GM18505 (cell line): ENCODE results near the gene SLC19A3.
"Not testable (repeated sequence)": the region's sequence is repeated elsewhere in the genome, so short reads cannot be mapped to it uniquely, and the experiment has no call there.

Experiments used
- ATAC-seq: cut with Tn5 transposase; IDR thresholded peaks from one replicate; pipeline ENCODE4 v1.9.1; 2021; ENCODE audit not compliant: unreplicated experiment
- POLR2A ChIP-seq: IDR thresholded peaks from 4 replicates; pipeline ENCODE4 v1.6.1; 2011; ENCODE audit warnings: borderline replicate concordance; ENCODE audit not compliant: insufficient read depth, insufficient read length; ENCODE audit errors: extremely low read depth

Gene SLC19A3

GRCh38 chr2:227717687-227718567, at the start of gene SLC19A3:
TSS of gene SLC19A3 (minus strand) at chr2:227718028. CDS start at chr2:227702318, 15,710 bp downstream.
- no peak for TF ChIP-seq POLR2A

DNA sequence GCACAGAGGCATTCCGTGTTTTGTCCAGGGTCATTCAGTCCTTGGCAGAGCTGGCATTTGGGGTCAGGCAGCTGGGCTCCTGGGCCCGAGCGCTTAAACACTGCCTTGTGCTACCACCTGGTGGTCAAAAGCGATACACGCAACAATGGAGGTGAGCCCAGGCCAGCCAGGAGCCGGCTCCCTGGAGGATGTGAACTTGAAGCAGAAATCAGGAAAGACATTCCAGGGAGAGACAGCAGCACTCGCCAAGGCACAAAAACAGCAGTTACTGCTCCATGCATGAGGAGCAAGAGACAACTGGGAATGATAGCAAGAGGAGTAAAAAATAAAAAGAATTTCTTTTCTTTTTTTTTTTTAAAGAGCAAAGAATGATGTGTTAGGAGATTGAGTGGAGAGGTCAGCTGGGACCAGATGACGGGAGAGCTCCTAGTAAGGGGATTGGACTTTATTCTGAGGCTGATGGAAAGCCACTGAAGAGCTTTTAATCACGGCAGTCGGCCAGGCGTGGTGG, 48.6 kb upstream of the SLC19A3 start:
- ATAC-seq = peak; percentile 99

More at GRCh38 chr2:227717687-227718567, at the start of gene SLC19A3:
- no peak for ATAC-seq

DNA sequence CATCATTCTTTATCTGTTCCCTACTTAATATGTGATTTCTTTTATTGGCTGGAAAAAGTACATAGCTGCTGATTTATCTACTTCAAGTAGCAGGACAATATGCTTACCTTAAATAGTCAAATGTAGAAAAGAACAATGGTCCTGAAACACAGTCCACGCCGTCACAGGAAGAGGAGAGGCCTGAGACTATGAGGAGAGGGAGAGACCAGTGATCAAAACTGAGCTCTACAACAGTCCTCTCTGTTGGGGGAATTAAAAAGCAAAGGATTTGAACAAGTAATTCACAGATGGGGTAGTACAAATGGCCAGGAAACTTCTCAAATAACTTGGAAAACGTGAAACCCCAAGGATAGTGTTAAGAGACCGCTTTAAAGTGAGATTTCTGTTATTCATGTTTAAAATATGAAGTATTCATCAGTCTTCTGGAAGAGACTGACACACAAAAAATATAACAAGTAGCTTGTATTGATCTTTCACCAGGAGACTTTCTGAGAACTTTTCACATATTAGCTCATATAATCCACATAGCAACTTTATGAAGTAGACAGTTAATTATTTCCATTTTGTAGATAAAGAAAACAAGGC, 48.1 kb upstream of the SLC19A3 start:
- no peak for TF ChIP-seq POLR2A
- ATAC-seq = peak; percentile 11

More for the DNA sequence above, 48.6 kb upstream of the SLC19A3 start:
- TF ChIP-seq POLR2A = no peak

DNA sequence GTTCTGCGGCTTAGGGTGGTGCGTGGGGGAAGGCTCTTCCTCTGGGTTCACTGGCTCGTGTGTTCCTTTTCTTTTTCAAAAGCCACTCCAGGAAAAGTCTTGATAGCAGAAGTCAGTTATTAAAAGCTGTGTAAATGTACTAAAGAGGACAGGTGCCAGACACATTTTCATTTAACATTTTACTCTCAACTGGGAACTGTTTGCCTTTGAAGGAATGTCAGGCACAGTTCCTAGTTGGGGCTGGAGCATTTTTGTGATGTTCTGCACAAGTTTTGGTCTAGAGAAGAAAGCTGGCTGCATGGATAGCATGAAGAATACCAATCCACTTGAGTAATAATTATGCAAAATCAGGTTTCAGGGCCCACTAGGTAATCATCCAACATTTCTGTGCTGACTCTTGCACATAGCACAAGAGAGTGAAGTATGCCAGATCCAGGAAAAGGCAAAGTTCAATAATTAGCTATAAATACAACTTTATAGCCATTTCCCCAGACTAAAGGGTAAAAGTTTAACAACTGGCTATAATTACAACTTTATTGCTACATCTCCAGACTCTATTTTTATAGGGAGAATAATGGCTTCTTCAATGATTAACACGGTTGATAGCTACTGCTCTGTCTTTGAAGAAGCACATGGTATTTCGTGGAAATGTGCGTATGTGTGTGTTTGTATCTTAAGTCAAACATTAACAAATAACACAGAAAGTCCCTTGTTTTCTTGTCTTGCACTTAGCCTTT, 44.1 kb upstream of the SLC19A3 start:
- no peak for TF ChIP-seq POLR2A
- no peak for ATAC-seq

DNA sequence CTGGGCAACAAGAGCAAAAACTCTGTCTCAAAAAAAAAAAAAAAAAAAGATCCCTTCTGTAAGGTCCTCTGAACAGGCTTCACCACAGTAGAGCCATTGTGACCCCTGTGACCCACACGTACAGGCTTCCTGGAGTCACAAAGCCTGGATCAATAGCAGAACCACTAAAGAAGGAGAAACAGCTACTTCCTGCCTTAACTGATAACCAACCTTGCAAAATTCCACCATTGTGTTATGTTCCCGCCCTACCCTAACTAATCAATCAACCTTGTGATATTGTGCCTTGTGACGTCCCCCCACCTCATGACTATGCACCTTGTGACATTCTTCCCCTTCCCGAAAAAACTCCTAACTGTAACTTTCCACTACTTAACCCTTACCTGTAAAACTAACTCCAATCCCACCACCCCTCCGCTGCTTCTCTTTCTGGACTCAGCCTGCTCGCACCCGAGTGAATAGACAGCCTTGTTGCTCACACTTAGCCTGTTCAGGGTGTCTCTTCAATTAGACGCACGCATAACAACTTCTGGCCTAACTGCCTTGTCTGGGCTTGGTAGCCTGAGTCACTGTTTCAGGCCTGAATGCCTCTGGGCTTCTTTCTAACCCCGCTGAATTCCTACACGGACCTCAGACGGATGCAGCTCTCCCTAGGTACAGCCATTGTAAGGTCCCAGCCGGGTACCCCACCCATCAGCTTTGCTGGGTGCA, 41.7 kb upstream of the SLC19A3 start:
- ATAC-seq = no peak
- TF ChIP-seq POLR2A = no peak

DNA sequence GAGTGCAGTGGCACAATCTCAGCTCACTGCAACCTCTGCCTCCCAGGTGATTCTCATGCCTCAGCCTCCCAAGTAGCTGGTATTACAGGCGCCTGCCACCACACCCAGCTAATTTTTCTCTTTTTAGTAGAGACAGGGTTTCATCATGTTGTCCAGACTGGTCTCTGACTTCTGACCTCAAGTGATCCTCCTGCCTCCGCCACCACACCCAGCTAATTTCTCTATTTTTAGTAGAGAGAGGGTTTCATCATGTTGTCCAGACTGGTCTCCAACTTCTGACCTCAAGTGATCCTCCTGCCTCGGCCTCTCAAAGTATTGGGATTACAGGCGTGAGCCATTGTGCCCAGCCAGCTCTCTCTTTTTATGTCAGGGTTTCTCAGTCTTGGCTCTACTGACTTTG, 38.4 kb upstream of the SLC19A3 start:
- not testable (repeated sequence) for ATAC-seq

- TF ChIP-seq POLR2A = no peak
- no peak for ATAC-seq
These were observed 30.3 kb upstream of the SLC19A3 start for GRCh38 chr2:227748079-227748478.

GRCh38 chr2:227745594-227745993, 27.8 kb upstream of the SLC19A3 start, which contains the start of gene SCYGR8:
TSS of gene SCYGR8 (plus strand) at chr2:227745894. CDS start at chr2:227745894, 0 bp downstream.
- ATAC-seq = no peak
- TF ChIP-seq POLR2A = no peak

- not testable (repeated sequence) for ATAC-seq
These were observed 22.9 kb upstream of the SLC19A3 start for GRCh38 chr2:227740705-227741104.

GRCh38 chr2:227739351-227739750, 21.5 kb upstream of the SLC19A3 start:
- ATAC-seq = no peak
- TF ChIP-seq POLR2A = no peak

DNA sequence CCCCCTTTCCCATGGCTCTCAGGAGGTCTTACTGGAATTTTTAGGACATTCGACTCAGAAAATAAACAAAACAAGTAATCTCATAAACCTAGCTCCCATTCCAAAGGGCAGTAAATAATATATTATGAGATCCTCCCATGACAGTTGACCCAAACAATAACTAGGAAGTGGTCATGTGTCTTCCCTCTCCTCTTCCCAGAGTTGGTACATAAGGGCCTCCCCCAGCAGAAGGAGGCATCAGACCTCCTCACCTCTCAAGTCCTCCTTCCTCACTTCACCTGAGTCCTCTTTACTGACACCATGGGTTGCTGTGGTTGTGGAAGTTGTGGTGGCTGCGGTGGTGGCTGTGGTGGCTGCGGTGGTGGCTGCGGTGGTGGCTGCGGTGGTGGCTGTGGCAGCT, 10.2 kb upstream of the SLC19A3 start, which contains the start of gene SCYGR7:
Gene SCYGR7 (plus strand): TSS at position 301 of the 400 bp plus-strand sequence. CDS start 0 bp downstream, at position 301.
- no peak for ATAC-seq
- TF ChIP-seq POLR2A = no peak

DNA sequence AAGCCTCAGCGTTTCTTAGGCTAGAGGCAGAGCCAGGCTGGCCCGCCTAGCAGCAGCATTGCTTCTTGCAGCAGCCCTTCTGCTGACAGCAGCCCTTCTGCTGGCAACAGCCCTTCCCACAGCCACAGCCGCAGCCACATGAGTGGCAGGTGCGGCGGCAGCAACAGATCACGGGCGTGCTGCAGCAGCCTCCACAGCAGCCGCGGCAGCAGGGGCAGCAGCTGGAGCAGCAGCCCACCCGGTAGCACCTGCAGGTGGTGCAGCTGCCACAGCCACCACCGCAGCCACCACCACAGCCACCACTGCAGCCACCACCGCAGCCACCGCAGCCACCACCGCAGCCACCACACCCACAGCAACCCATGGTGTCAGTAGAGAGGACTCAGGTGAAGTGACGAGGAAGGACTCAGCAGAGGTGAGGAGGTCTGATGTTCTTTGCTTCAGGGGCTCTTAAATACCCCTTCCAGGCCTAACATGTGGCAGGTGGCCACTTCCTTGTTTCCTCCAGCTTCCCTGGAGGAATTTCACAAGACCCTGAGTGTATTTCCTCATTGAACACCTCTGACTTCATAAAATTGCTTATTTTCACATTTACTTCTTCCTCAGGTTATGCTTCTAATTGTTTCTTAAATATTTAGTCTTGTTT, 6.7 kb upstream of the SLC19A3 start, which contains the start of gene SCYGR6:
Gene SCYGR6 (minus strand): TSS at position 364 of the 646 bp plus-strand sequence. CDS start 0 bp downstream, at position 364.
- no peak for TF ChIP-seq POLR2A
- no peak for ATAC-seq

DNA sequence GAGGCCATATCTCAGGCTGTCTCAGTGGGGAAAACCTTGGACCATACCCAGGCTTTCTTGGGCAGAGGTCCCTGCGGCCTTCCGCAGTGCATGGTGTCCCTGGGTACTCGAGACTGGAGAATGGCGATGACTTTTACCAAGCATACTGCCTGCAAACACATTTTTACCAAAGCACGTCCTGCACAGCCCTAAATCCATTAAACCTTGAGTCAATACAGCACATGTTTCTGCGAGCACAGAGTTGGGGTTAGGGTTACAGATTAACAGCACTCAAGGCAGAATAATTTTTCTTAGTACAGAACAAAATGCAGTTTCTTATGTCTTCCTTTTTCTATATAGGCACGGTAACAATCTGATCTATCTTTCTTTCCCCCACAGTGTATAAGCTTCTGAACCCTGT, 5.0 kb upstream of the SLC19A3 start:
- ATAC-seq = not testable (repeated sequence)

DNA sequence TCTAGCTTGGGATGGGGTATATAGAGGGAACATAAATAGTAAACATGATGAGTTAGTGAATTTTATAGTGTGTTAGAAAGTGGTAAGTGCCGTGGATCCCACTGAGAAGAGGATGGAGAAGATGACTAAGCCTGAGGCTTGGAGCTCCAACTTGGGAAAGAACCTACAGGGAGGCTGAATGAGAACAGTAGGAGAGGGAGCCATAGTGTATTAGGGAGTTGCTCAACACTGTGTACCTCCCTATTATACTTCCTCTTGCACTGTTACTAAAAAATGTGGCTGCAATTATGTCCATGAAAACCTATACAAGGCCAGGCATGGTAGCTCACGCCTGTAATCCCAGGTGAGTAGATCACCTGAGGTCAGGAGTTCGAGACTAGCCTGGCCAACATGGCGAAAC, 2.9 kb upstream of the SLC19A3 start:
- no peak for ATAC-seq
- TF ChIP-seq POLR2A = no peak
